Measurements from ENCODE around the gene KRTAP5-8. TPM values are rescaled to one million over a fixed set of nuclear protein-coding genes. Genes with fewer than 3 reads are reported as not detected.
"Not testable (repeated sequence)": the region's sequence is repeated elsewhere in the genome, so short reads cannot be mapped to it uniquely, and the experiment has no call there.

The KRTAP5-8 gene
- total and polyA plus RNA-seq, 2 experiments from 2014 or later, result not detected

GRCh38 chr11:71580057-71581003 is 42.5 kb downstream of the KRTAP5-8 start:
- TF ChIP-seq EZH2phosphoT487 (IDR thresholded peaks at IDR 0.05; ENCODE audit: insufficient read depth, low read depth), result no peak
- no peak for TF ChIP-seq EZH2 (IDR thresholded peaks at IDR 0.05; ENCODE audit: insufficient read depth, poor library complexity, severe bottlenecking)
- H3K36me3 ChIP-seq (ENCODE audit: low read depth), result no peaks in the 10 kb centered on the region
- no peaks in the 10 kb centered on the region for H3K79me2 ChIP-seq (ENCODE audit: insufficient read depth)
- no peaks in the 10 kb centered on the region for H3F3A ChIP-seq (ENCODE audit: insufficient read depth)
- no peaks in the 10 kb centered on the region for H3K4me1 ChIP-seq (ENCODE audit: insufficient read depth)
- peak; percentile 90 for DNase-seq
- H4K20me1 ChIP-seq (ENCODE audit: insufficient read depth), result no peaks in the 10 kb centered on the region
- H3K27me3 ChIP-seq (replicated peaks; ENCODE audit: insufficient read depth), result peaks cover 19% of the 10 kb centered on the region; the same call in 1 of the 2 replicates
- H3K9me3 ChIP-seq (ENCODE audit: low read depth), result no peaks in the 10 kb centered on the region
- H3K27ac ChIP-seq, result no peak overlapping the region
- no peak overlapping the region for H3K4me3 ChIP-seq
- H3K9me2 ChIP-seq (ENCODE audit: insufficient read depth), result no peaks in the 10 kb centered on the region
- H2AFZ ChIP-seq, result no peak overlapping the region
- H3K9ac ChIP-seq, result no peak overlapping the region
- in situ Hi-C loops (cut with MboI), result no loop called here
- WGBS, 2 experiments (ENCODE audit: low coverage in 1 of 2, low lambda C conversion rate in 2 of 2, missing lambda C conversion rate in 2 of 2), result 2 to 4% methylated on average over 8 of the region's 8 CpGs
- H3K4me2 ChIP-seq (ENCODE audit: unreplicated experiment), result no peak overlapping the region

- in situ Hi-C loops (cut with MboI), result no loop called here
Measured at GRCh38 chr11:71581826-71582225, 44.0 kb downstream of the KRTAP5-8 start.

GRCh38 chr11:71582309-71582895 is 44.6 kb downstream of the KRTAP5-8 start, which contains the start of gene KRTAP5-11:
Gene KRTAP5-11, minus strand, starts transcription at chr11:71582875. Its CDS starts 38 bp downstream, at chr11:71582837.
- Histone ChIP-seq H3K9me2 (ENCODE audit: insufficient read depth) (no peaks in the 10 kb centered on the region), H3K27me3 (replicated peaks; ENCODE audit: insufficient read depth) (peaks cover 7% of the 10 kb centered on the region; the same call in 1 of the 2 replicates), H3K9me3 (ENCODE audit: low read depth) (no peaks in the 10 kb centered on the region), H4K20me1 (ENCODE audit: insufficient read depth) (no peaks in the 10 kb centered on the region), H3K4me3 (no peak within 1 kb of the TSS), H3K9ac (no peak within 1 kb of the TSS), H3K27ac (no peak within 1 kb of the TSS), H2AFZ (no peak within 1 kb of the TSS), H3K36me3 (ENCODE audit: low read depth) (no peaks in the 10 kb centered on the region), H3K79me2 (ENCODE audit: insufficient read depth) (no peaks in the 10 kb centered on the region), H3F3A (ENCODE audit: insufficient read depth) (no peaks in the 10 kb centered on the region), H3K4me2 (ENCODE audit: unreplicated experiment) (no peak within 1 kb of the TSS), H3K4me1 (ENCODE audit: insufficient read depth) (no peaks in the 10 kb centered on the region)
- in situ Hi-C loops (cut with MboI), result no loop called here
- TF ChIP-seq EZH2 (IDR thresholded peaks at IDR 0.05; ENCODE audit: insufficient read depth, poor library complexity, severe bottlenecking) (no peak), EZH2phosphoT487 (IDR thresholded peaks at IDR 0.05; ENCODE audit: insufficient read depth, low read depth) (no peak)
- DNase-seq, result no peak
- WGBS, 2 experiments (ENCODE audit: low coverage in 1 of 2, low lambda C conversion rate in 2 of 2, missing lambda C conversion rate in 2 of 2), result 9 to 16% methylated on average over 3 of the region's 3 CpGs

More at GRCh38 chr11:71581826-71582225, 44.0 kb downstream of the KRTAP5-8 start:
- H3K9me2 ChIP-seq (ENCODE audit: insufficient read depth), result no peaks in the 10 kb centered on the region
- H3K9me3 ChIP-seq (ENCODE audit: low read depth), result no peaks in the 10 kb centered on the region
- no peak overlapping the region for H3K4me2 ChIP-seq (ENCODE audit: unreplicated experiment)
- WGBS, 2 experiments (ENCODE audit: low coverage in 1 of 2, low lambda C conversion rate in 2 of 2, missing lambda C conversion rate in 2 of 2), result 40 to 54% methylated on average over 4 of the region's 4 CpGs
- no peaks in the 10 kb centered on the region for H4K20me1 ChIP-seq (ENCODE audit: insufficient read depth)
- H3K4me1 ChIP-seq (ENCODE audit: insufficient read depth), result no peaks in the 10 kb centered on the region
- H3K36me3 ChIP-seq (ENCODE audit: low read depth), result no peaks in the 10 kb centered on the region
- no peak for DNase-seq
- no peak overlapping the region for H2AFZ ChIP-seq
- no peaks in the 10 kb centered on the region for H3F3A ChIP-seq (ENCODE audit: insufficient read depth)
- H3K4me3 ChIP-seq, result no peak overlapping the region
- H3K27ac ChIP-seq, result no peak overlapping the region
- no peaks in the 10 kb centered on the region for H3K79me2 ChIP-seq (ENCODE audit: insufficient read depth)
- H3K27me3 ChIP-seq (replicated peaks; ENCODE audit: insufficient read depth), result peaks cover 7% of the 10 kb centered on the region; the same call in 1 of the 2 replicates
- H3K9ac ChIP-seq, result no peak overlapping the region
- TF ChIP-seq EZH2 (IDR thresholded peaks at IDR 0.05; ENCODE audit: insufficient read depth, poor library complexity, severe bottlenecking) (no peak), EZH2phosphoT487 (IDR thresholded peaks at IDR 0.05; ENCODE audit: insufficient read depth, low read depth) (no peak)

- H3K9me3 ChIP-seq (ENCODE audit: low read depth); DNase-seq; H3K79me2 ChIP-seq (ENCODE audit: insufficient read depth); H3K9ac ChIP-seq; H4K20me1 ChIP-seq (ENCODE audit: insufficient read depth); H3K4me1 ChIP-seq (ENCODE audit: insufficient read depth); H3K9me2 ChIP-seq (ENCODE audit: insufficient read depth); H2AFZ ChIP-seq; H3F3A ChIP-seq (ENCODE audit: insufficient read depth); H3K27ac ChIP-seq; H3K36me3 ChIP-seq (ENCODE audit: low read depth); H3K4me2 ChIP-seq (ENCODE audit: unreplicated experiment); H3K4me3 ChIP-seq; in situ Hi-C loops (cut with MboI); H3K27me3 ChIP-seq (replicated peaks; ENCODE audit: insufficient read depth): not testable (repeated sequence)
- WGBS, 2 experiments (ENCODE audit: low coverage in 1 of 2, low lambda C conversion rate in 2 of 2, missing lambda C conversion rate in 2 of 2), result 36 to 51% methylated on average over 2 of the region's 2 CpGs
Measured at GRCh38 chr11:71582969-71583368, 45.1 kb downstream of the KRTAP5-8 start.

- H3K4me3 ChIP-seq; H3K79me2 ChIP-seq (ENCODE audit: insufficient read depth); H3K36me3 ChIP-seq (ENCODE audit: low read depth); H3K9ac ChIP-seq; H3K4me2 ChIP-seq (ENCODE audit: unreplicated experiment); H3K4me1 ChIP-seq (ENCODE audit: insufficient read depth); DNase-seq; H3K9me2 ChIP-seq (ENCODE audit: insufficient read depth); H3K9me3 ChIP-seq (ENCODE audit: low read depth); H3F3A ChIP-seq (ENCODE audit: insufficient read depth); H2AFZ ChIP-seq; H4K20me1 ChIP-seq (ENCODE audit: insufficient read depth); H3K27me3 ChIP-seq (replicated peaks; ENCODE audit: insufficient read depth); H3K27ac ChIP-seq; in situ Hi-C loops (cut with MboI): not testable (repeated sequence)
- WGBS, 2 experiments (ENCODE audit: low coverage in 1 of 2, low lambda C conversion rate in 2 of 2, missing lambda C conversion rate in 2 of 2), result 26 to 38% methylated on average over 5 of the region's 5 CpGs
Measured at GRCh38 chr11:71585673-71586072, 47.8 kb downstream of the KRTAP5-8 start.

GRCh38 chr11:71588314-71588713 is 50.5 kb downstream of the KRTAP5-8 start:
- H3K9me3 ChIP-seq (ENCODE audit: low read depth); H3K9ac ChIP-seq; H2AFZ ChIP-seq; H3K79me2 ChIP-seq (ENCODE audit: insufficient read depth); H3F3A ChIP-seq (ENCODE audit: insufficient read depth); H3K27ac ChIP-seq; DNase-seq; H3K4me2 ChIP-seq (ENCODE audit: unreplicated experiment); H3K36me3 ChIP-seq (ENCODE audit: low read depth); H3K4me1 ChIP-seq (ENCODE audit: insufficient read depth); H3K4me3 ChIP-seq; H3K27me3 ChIP-seq (replicated peaks; ENCODE audit: insufficient read depth); H4K20me1 ChIP-seq (ENCODE audit: insufficient read depth); in situ Hi-C loops (cut with MboI); H3K9me2 ChIP-seq (ENCODE audit: insufficient read depth): not testable (repeated sequence)
- 51 to 55% methylated on average over 4 of the region's 4 CpGs for WGBS, 2 experiments (ENCODE audit: low coverage in 1 of 2, low lambda C conversion rate in 2 of 2, missing lambda C conversion rate in 2 of 2)
